Measurements from ENCODE around the gene SSH2. TPM values are rescaled to one million over a fixed set of nuclear protein-coding genes. Genes with fewer than 3 reads are reported as not detected.

Gene SSH2
- total RNA-seq, 1 donor from 2014 or later = 9.8 TPM

- TF ChIP-seq, protein P1, sequence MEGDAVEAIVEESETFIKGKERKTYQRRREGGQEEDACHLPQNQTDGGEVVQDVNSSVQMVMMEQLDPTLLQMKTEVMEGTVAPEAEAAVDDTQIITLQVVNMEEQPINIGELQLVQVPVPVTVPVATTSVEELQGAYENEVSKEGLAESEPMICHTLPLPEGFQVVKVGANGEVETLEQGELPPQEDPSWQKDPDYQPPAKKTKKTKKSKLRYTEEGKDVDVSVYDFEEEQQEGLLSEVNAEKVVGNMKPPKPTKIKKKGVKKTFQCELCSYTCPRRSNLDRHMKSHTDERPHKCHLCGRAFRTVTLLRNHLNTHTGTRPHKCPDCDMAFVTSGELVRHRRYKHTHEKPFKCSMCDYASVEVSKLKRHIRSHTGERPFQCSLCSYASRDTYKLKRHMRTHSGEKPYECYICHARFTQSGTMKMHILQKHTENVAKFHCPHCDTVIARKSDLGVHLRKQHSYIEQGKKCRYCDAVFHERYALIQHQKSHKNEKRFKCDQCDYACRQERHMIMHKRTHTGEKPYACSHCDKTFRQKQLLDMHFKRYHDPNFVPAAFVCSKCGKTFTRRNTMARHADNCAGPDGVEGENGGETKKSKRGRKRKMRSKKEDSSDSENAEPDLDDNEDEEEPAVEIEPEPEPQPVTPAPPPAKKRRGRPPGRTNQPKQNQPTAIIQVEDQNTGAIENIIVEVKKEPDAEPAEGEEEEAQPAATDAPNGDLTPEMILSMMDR (IDR thresholded peaks at IDR 0.05; ENCODE audit: insufficient read depth, low read length, poor library complexity, severe bottlenecking) = no peak
- Histone ChIP-seq H3K4me3 (ENCODE audit: low read depth, low read length) (no peak overlapping the region), H3K27me3 (ENCODE audit: control insufficient read depth, insufficient read depth, low read length) (no peaks in the 10 kb centered on the region), H3K36me3 (ENCODE audit: control insufficient read depth, insufficient read depth, low read length) (no peaks in the 10 kb centered on the region)
- DNase-seq (ENCODE audit: low read depth) = no peak
These were observed 288.9 kb downstream of the SSH2 start for GRCh38 chr17:29640981-29641642.

DNA sequence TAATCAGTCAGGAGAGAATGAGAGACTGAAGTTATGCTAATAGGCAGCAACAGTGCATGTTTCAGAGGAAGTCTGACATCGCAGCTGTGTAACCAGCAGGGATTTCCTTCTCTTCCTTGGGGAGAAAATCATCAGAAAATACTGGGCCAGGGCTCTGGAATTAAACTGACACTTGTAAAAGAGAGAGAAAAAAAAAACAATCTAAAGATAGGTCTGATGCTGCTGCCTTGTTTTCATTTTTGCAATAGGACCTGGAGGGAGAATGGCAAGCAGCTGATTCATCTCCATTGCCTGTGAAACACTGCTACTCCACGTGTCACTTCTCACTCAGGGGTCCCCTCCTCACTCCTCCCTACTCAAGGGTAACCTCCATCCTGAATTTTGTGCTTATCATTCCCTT, 289.6 kb downstream of the SSH2 start:
- no peak for DNase-seq (ENCODE audit: low read depth)
- no peaks in the 10 kb centered on the region for H3K36me3 ChIP-seq (ENCODE audit: control insufficient read depth, insufficient read depth, low read length)
- TF ChIP-seq, protein P1 (IDR thresholded peaks at IDR 0.05; ENCODE audit: insufficient read depth, low read length, poor library complexity, severe bottlenecking) = no peak
- no peaks in the 10 kb centered on the region for H3K27me3 ChIP-seq (ENCODE audit: control insufficient read depth, insufficient read depth, low read length)
- no peak overlapping the region for H3K4me3 ChIP-seq (ENCODE audit: low read depth, low read length)

GRCh38 chr17:29633886-29634285, 296.1 kb downstream of the SSH2 start:
- Histone ChIP-seq H3K27me3 (ENCODE audit: control insufficient read depth, insufficient read depth, low read length) (no peaks in the 10 kb centered on the region), H3K36me3 (ENCODE audit: control insufficient read depth, insufficient read depth, low read length) (peaks cover 2% of the 10 kb centered on the region), H3K4me3 (ENCODE audit: low read depth, low read length) (no peak overlapping the region)
- TF ChIP-seq, protein P1 (IDR thresholded peaks at IDR 0.05; ENCODE audit: insufficient read depth, low read length, poor library complexity, severe bottlenecking) = no peak
- DNase-seq (ENCODE audit: low read depth) = no peak

GRCh38 chr17:29630630-29631193, 299.3 kb downstream of the SSH2 start:
- no peak for DNase-seq (ENCODE audit: low read depth)
- Histone ChIP-seq H3K4me3 (ENCODE audit: low read depth, low read length) (no peak overlapping the region), H3K36me3 (ENCODE audit: control insufficient read depth, insufficient read depth, low read length) (peaks cover 2% of the 10 kb centered on the region), H3K27me3 (ENCODE audit: control insufficient read depth, insufficient read depth, low read length) (no peaks in the 10 kb centered on the region)
- TF ChIP-seq, protein P1 (IDR thresholded peaks at IDR 0.05; ENCODE audit: insufficient read depth, low read length, poor library complexity, severe bottlenecking) = no peak

DNA sequence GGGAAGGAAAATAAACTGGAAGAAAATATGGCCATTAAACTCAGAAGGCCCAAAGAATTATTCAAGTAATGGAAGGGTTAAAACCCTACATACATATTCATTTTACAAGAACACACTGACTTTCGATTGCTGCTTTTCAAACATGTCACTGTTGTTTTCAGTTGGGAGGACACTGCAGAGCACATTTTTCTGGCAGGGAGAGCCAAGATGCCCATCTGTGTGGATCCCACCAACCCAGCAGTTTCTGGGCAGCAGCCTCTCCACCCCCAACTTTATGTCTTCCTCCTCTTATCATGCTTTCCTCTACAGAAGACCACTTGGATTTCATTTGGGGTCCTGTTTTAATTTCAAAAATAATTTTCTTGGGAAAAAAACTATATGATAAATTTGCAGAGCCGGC, 300.2 kb downstream of the SSH2 start:
- TF ChIP-seq, protein P1 (IDR thresholded peaks at IDR 0.05; ENCODE audit: insufficient read depth, low read length, poor library complexity, severe bottlenecking) = no peak
- H3K36me3 ChIP-seq (ENCODE audit: control insufficient read depth, insufficient read depth, low read length) = peaks cover 2% of the 10 kb centered on the region
- no peak for DNase-seq (ENCODE audit: low read depth)
- no peaks in the 10 kb centered on the region for H3K27me3 ChIP-seq (ENCODE audit: control insufficient read depth, insufficient read depth, low read length)
- no peak overlapping the region for H3K4me3 ChIP-seq (ENCODE audit: low read depth, low read length)

- TF ChIP-seq, protein P1 (IDR thresholded peaks at IDR 0.05; ENCODE audit: insufficient read depth, low read length, poor library complexity, severe bottlenecking) = no peak
- Histone ChIP-seq H3K27me3 (ENCODE audit: control insufficient read depth, insufficient read depth, low read length) (no peaks in the 10 kb centered on the region), H3K36me3 (ENCODE audit: control insufficient read depth, insufficient read depth, low read length) (peaks cover 2% of the 10 kb centered on the region), H3K4me3 (ENCODE audit: low read depth, low read length) (no peak overlapping the region)
- DNase-seq (ENCODE audit: low read depth) = no peak
These were observed 301.4 kb downstream of the SSH2 start for GRCh38 chr17:29628644-29629043.

All from kidney epithelial cell (primary cell).